GM12878 (cell line): Measurements from ENCODE around the gene CNIH2. TPM values are rescaled to one million over a fixed set of nuclear protein-coding genes. Genes with fewer than 3 reads are reported as not detected.

Experiments
- ATAC-seq: fragments of 200-7000 bp; cut with Tn5 transposase; 3 replicates; pipeline ENCODE4 v1.9.1; 2020; ENCODE audit warnings: mild to moderate bottlenecking, moderate library complexity
- BruUV-seq: library from RNA; stranded (reverse); fragments of 400-500 nt; replicated peaks from 2 replicates; lab custom pipeline; 2021; lab: Mats Ljungman, UMichigan
- CTCF ChIA-PET: fragments of 300-600 bp; sonication (Branson Sonifier 250); formaldehyde crosslinking; extraction: SDS; loops from one replicate; lab custom pipeline; 2021; ENCODE audit warnings: inconsistent platforms; lab: Yijun Ruan, JAX
- POLR2A ChIA-PET: fragments of 350-600 bp; formaldehyde crosslinking; extraction: SDS; loops from one replicate; lab custom pipeline; 2021; ENCODE audit warnings: inconsistent platforms; lab: Charles Lee
- RAD21 ChIA-PET: fragments of 300-600 bp; sonication (Branson Sonifier 250); formaldehyde crosslinking; loops from one replicate; lab custom pipeline; 2023; ENCODE audit warnings: antibody characterized with exemption; ENCODE audit not compliant: unreplicated experiment; lab: Charles Lee
- SMC1A ChIA-PET: fragments of 300-600 bp; sonication (Branson Sonifier 250); formaldehyde crosslinking; loops from one replicate; lab custom pipeline; 2023; ENCODE audit not compliant: unreplicated experiment, uncharacterized antibody; lab: Charles Lee
- DNase-seq: peaks from one replicate; pipeline ENCODE4 v3.0.0-alpha.2; 2011; ENCODE audit warnings: low read depth, low spot score
- FAIRE-seq: peaks from 3 replicates; lab custom pipeline; 2011; peaks lifted over from hg19 to GRCh38; lab: Jason Lieb, UNC
- H2AFZ ChIP-seq: 2 replicates; pipeline ENCODE4 v1.6.0; 2011; ENCODE audit warnings: low read depth, low read length, control low read depth; ENCODE audit not compliant: control insufficient read depth
- H3K27ac ChIP-seq: 2 replicates; pipeline ENCODE4 v1.5.1; 2011; ENCODE audit warnings: control low read depth; ENCODE audit not compliant: control insufficient read depth, insufficient read depth
- H3K27me3 ChIP-seq, 2 experiments: replicated peaks in 1 of 2; 2 replicates each; pipeline versions ENCODE4 v1.6.0 to v1.6.1; 2011; ENCODE audit warnings: low read length in 1 of 2; ENCODE audit not compliant: control insufficient read depth in 2 of 2, insufficient read depth in 2 of 2
- H3K36me3 ChIP-seq, 2 experiments: 2 replicates each; pipeline ENCODE4 v1.5.1; 2011; ENCODE audit warnings: low read length in 1 of 2; ENCODE audit not compliant: control insufficient read depth in 2 of 2, insufficient read depth in 2 of 2
- H3K4me1 ChIP-seq: 2 replicates; pipeline ENCODE4 v1.6.1; 2011; ENCODE audit warnings: mild to moderate bottlenecking, low read length, moderate library complexity, mixed read lengths; ENCODE audit not compliant: control insufficient read depth, insufficient read depth
- H3K4me2 ChIP-seq: 2 replicates; pipeline ENCODE4 v1.6.0; 2011; ENCODE audit warnings: control low read depth; ENCODE audit not compliant: control insufficient read depth, insufficient read depth
- H3K4me3 ChIP-seq: fragments of 200-600 bp; sonication (generic); 2 replicates; pipeline ENCODE4 v1.5.1; 2016
- H3K79me2 ChIP-seq: 2 replicates; pipeline ENCODE4 v1.6.0; 2011; ENCODE audit warnings: low read length; ENCODE audit not compliant: control insufficient read depth, insufficient read depth
- H3K9ac ChIP-seq: 2 replicates; pipeline ENCODE4 v1.8.0; 2011; ENCODE audit warnings: low read length, control low read depth, mixed read lengths; ENCODE audit not compliant: control insufficient read depth, insufficient read depth
- H3K9me3 ChIP-seq: replicated peaks from 3 replicates; pipeline ENCODE4 v1.5.1; 2011; ENCODE audit warnings: mild to moderate bottlenecking, low read length; ENCODE audit not compliant: control insufficient read depth, insufficient read depth
- H4K20me1 ChIP-seq: 2 replicates; pipeline ENCODE4 v1.6.0; 2011; ENCODE audit not compliant: control insufficient read depth, insufficient read depth
- CBX5 ChIP-seq: sonication (generic); IDR thresholded peaks from 2 replicates; pipeline ENCODE4 v1.6.1; 2016; ENCODE audit warnings: low read depth, moderate library complexity, mild to moderate bottlenecking, inconsistent platforms
- E2F8 ChIP-seq: fragments of 450-650 bp; IDR thresholded peaks from 2 replicates; pipeline ENCODE4 v1.6.1; 2018; ENCODE audit warnings: mild to moderate bottlenecking, low read depth, moderate library complexity; ENCODE audit not compliant: partially characterized antibody
- ELK1 ChIP-seq: IDR thresholded peaks from 2 replicates; pipeline ENCODE4 v1.6.1; 2012; ENCODE audit warnings: low read depth, low read length, improper control_type of control experiment
- HDAC6 ChIP-seq: fragments of 200-600 bp; sonication (generic); IDR thresholded peaks from one replicate; pipeline ENCODE4 v1.8.0; 2017; ENCODE audit warnings: antibody characterized with exemption; ENCODE audit not compliant: unreplicated experiment
- IKZF1 ChIP-seq: fragments of 450-650 bp; conservative IDR thresholded peaks from 2 replicates; pipeline ENCODE4 v1.6.1; 2017; ENCODE audit warnings: antibody characterized with exemption, mild to moderate bottlenecking
- MXI1 ChIP-seq: fragments of 150-350 bp; IDR thresholded peaks from 2 replicates; pipeline ENCODE4 v1.6.1; 2011; ENCODE audit warnings: low read depth, mild to moderate bottlenecking, inconsistent platforms, low read length, improper control_type of control experiment
- NFXL1 ChIP-seq: fragments of 450-650 bp; IDR thresholded peaks from 2 replicates; pipeline ENCODE4 v1.6.1; 2017; ENCODE audit warnings: antibody characterized with exemption, mild to moderate bottlenecking, borderline replicate concordance
- PAX5 ChIP-seq: IDR thresholded peaks from 2 replicates; pipeline ENCODE4 v1.6.1; 2011; ENCODE audit warnings: low read depth, low read length, borderline replicate concordance
- PBX3 ChIP-seq: IDR thresholded peaks from 2 replicates; pipeline ENCODE4 v1.6.1; 2011; ENCODE audit warnings: mild to moderate bottlenecking, low read depth, low read length, moderate library complexity; ENCODE audit not compliant: insufficient replicate concordance
- POLR2A ChIP-seq: IDR thresholded peaks from 2 replicates; pipeline ENCODE4 v1.6.1; 2011; ENCODE audit warnings: low read depth, mild to moderate bottlenecking, low read length
- POLR2AphosphoS2 ChIP-seq: IDR thresholded peaks from 2 replicates; pipeline ENCODE4 v1.6.1; 2011; ENCODE audit warnings: low read depth, mild to moderate bottlenecking, low read length, improper control_type of control experiment, moderate library complexity
- RELA ChIP-seq: fragments of 450-650 bp; IDR thresholded peaks from 2 replicates; pipeline ENCODE4 v1.8.0; 2014; ENCODE audit warnings: borderline replicate concordance; ENCODE audit not compliant: partially characterized antibody
- SIN3A ChIP-seq: IDR thresholded peaks from 2 replicates; pipeline ENCODE4 v1.6.1; 2012; ENCODE audit warnings: low read depth, low read length, improper control_type of control experiment
- SREBF1 ChIP-seq: IDR thresholded peaks from 2 replicates; pipeline ENCODE4 v1.6.1; 2012; ENCODE audit warnings: mild to moderate bottlenecking, low read length
- ZBTB40 ChIP-seq: fragments of 450-650 bp; IDR thresholded peaks from 2 replicates; pipeline ENCODE4 v1.6.1; 2016; ENCODE audit warnings: mild to moderate bottlenecking, moderate library complexity, borderline replicate concordance
- ZSCAN29 ChIP-seq: fragments of 450-650 bp; IDR thresholded peaks from 2 replicates; pipeline ENCODE4 v1.6.1; 2017; ENCODE audit warnings: mild to moderate bottlenecking, moderate library complexity
- WGBS: methylation state at CpG from one replicate; pipeline ENCODE4 v1.1.6; 2016; ENCODE audit warnings: low lambda C conversion rate; ENCODE audit not compliant: insufficient replicate concordance, insufficient coverage; ENCODE audit errors: missing lambda C conversion rate; 5-methylcytosine and 5-hydroxymethylcytosine counted together
- in situ Hi-C: fragments of 300-500 bp; cut with MboI; formaldehyde crosslinking; loops from 9 replicates; pipeline ENCODE4 v1.14.3; 2018; ENCODE audit warnings: mixed read lengths
- intact Hi-C: fragments of 100-400 bp; cut with micrococcal nuclease; formaldehyde crosslinking; loops from one replicate; pipeline ENCODE4 v1.14.2; 2022; ENCODE audit not compliant: unreplicated experiment
- polyA plus RNA-seq, 11 experiments: library from polyadenylated mRNA; depleted of rRNA in 4 of 11; unstranded in 6 of 11; stranded (reverse) in 5 of 11; fragments of >200 nt; fragmentation: Nextera tagmentation in 4 of 11; fragmentation: Illumina TruSeq in 1 of 11; extraction: Ambion mirVana in 4 of 11; extraction: Trizol in 1 of 11; gene quantifications; 1 replicate in 1 of 11; 2 replicates in 10 of 11; pipeline versions ENCODE4 v1.2.1 to v1.2.3, GENCODE V29; 2011 to 2016; ENCODE audit warnings: inconsistent platforms in 2 of 11, missing spikeins in 2 of 11, low read depth in 1 of 11
- total RNA-seq, 4 experiments: library from RNA; depleted of rRNA in 3 of 4; stranded (reverse); fragments of >200 nt in 3 of 4; fragmentation: Illumina TruSeq in 1 of 4; extraction: Trizol in 1 of 4; gene quantifications; 2 replicates each; pipeline versions ENCODE4 v1.2.1 to v1.2.3, GENCODE V29; 2013 to 2021

CNIH2 gene
- total and polyA plus RNA-seq, 10 of the 15 experiments (the other 5 are each of a cell fraction or from before 2014, with no cell fraction given) = 0.07 to 1.3 (median 0.68) TPM; not detected in 2

- POLR2A ChIA-PET = interaction anchor here (1.3 kb wide), 1 partner anchor 14 kb away, joined by 4 read pairs; the partner anchor contains the start of gene YIF1A
- Histone ChIP-seq H3K27me3 (peaks cover 0 to 2% of the 10 kb centered on the region in 2 experiments; a peak in 2 of 4 replicates), H3K4me2 (no peak overlapping the region), H2AFZ (no peak overlapping the region), H3K4me3 (no peak overlapping the region), H4K20me1 (no peaks in the 10 kb centered on the region), H3K9me3 (no peaks in the 10 kb centered on the region), H3K27ac (no peak overlapping the region), H3K9ac (no peak overlapping the region), H3K79me2 (no peaks in the 10 kb centered on the region), H3K4me1 (no peaks in the 10 kb centered on the region), H3K36me3 (no peaks in the 10 kb centered on the region)
- intact Hi-C loops = no loop called here
- RAD21 ChIA-PET = interaction anchor here (1.5 kb wide), 1 partner anchor 9 kb away, joined by 6 read pairs; no protein-coding TSS in a partner anchor
- WGBS = 38% methylated on average over 12 of the region's 12 CpGs
- no peak for DNase-seq
- in situ Hi-C loops = no loop called here
- FAIRE-seq = no peak
- no TSS peak for BruUV-seq
- SMC1A ChIA-PET = interaction anchor here (1.7 kb wide), 1 partner anchor 9 kb away, joined by 7 read pairs; no protein-coding TSS in a partner anchor
- CTCF ChIA-PET = interaction anchor here (1.1 to 2.4 kb wide), 4 partner anchors 9 to 87 kb away, joined by 3 to 9 read pairs (median 6); no protein-coding TSS in a partner anchor
- ATAC-seq = no peak
- TF ChIP-seq E2F8 (no peak), ZSCAN29 (no peak), ELK1 (no peak), POLR2AphosphoS2 (no peak), NFXL1 (no peak), CBX5 (no peak), SIN3A (no peak), POLR2A (no peak), MXI1 (no peak), RELA (no peak), SREBF1 (no peak), PAX5 (no peak), PBX3 (no peak), IKZF1 (no peak), HDAC6 (no peak), ZBTB40 (no peak)
Measured at GRCh38 chr11:66302656-66303055, 24.7 kb downstream of the CNIH2 start.
